GM23338 (cell line): ENCODE measurements around the gene NFIB. TPM values are rescaled to one million over a fixed set of nuclear protein-coding genes. Genes with fewer than 3 reads are reported as not detected.
A peak's percentile ranks its signal among the peaks of the same experiment; 100 is the strongest.

Experiments used
- ATAC-seq: fragments of 200-7000 bp; cut with Tn5 transposase; 3 replicates; pipeline ENCODE4 v1.9.1; 2020
- DNase-seq: peaks from one replicate; pipeline ENCODE4 v3.0.0-alpha.2; 2015; ENCODE audit warnings: low spot score
- H2AFZ ChIP-seq: fragments of 200-600 bp; sonication (generic); 2 replicates; pipeline ENCODE4 v1.8.0; 2016; ENCODE audit warnings: antibody characterized with exemption, mild to moderate bottlenecking, moderate library complexity
- H3F3A ChIP-seq: fragments of 200-600 bp; sonication (generic); replicated peaks from 2 replicates; pipeline ENCODE4 v1.8.0; 2017; ENCODE audit warnings: antibody characterized with exemption, mixed run types, low read depth
- H3K27ac ChIP-seq: fragments of 200-600 bp; sonication (generic); 2 replicates; pipeline ENCODE4 v1.6.1; 2016; ENCODE audit warnings: low read depth
- H3K27me3 ChIP-seq: fragments of 200-600 bp; sonication (generic); 2 replicates; pipeline ENCODE4 v1.8.0; 2016; ENCODE audit warnings: mild to moderate bottlenecking, mixed run types, moderate library complexity; ENCODE audit not compliant: insufficient read depth
- H3K36me3 ChIP-seq: fragments of 200-600 bp; sonication (generic); 2 replicates; pipeline ENCODE4 v1.8.0; 2016; ENCODE audit warnings: mild to moderate bottlenecking; ENCODE audit not compliant: insufficient read depth
- H3K4me1 ChIP-seq: fragments of 200-600 bp; sonication (generic); 2 replicates; pipeline ENCODE4 v1.8.0; 2016; ENCODE audit warnings: mild to moderate bottlenecking, moderate library complexity; ENCODE audit not compliant: insufficient read depth
- H3K4me2 ChIP-seq: fragments of 200-600 bp; sonication (generic); 2 replicates; pipeline ENCODE4 v1.7.1; 2017; ENCODE audit warnings: mixed run types
- H3K4me3 ChIP-seq: fragments of 200-600 bp; sonication (generic); 2 replicates; pipeline ENCODE4 v1.6.1; 2016; ENCODE audit warnings: mixed run types
- H3K79me2 ChIP-seq: fragments of 200-600 bp; sonication (generic); replicated peaks from 2 replicates; pipeline ENCODE4 v1.8.0; 2017; ENCODE audit warnings: mild to moderate bottlenecking; ENCODE audit not compliant: insufficient read depth
- H3K9me2 ChIP-seq: fragments of 200-600 bp; sonication (generic); 2 replicates; pipeline ENCODE4 v1.8.0; 2017; ENCODE audit not compliant: insufficient read depth
- H4K20me1 ChIP-seq: fragments of 200-600 bp; sonication (generic); replicated peaks from 2 replicates; pipeline ENCODE4 v1.8.0; 2017; ENCODE audit warnings: mild to moderate bottlenecking; ENCODE audit not compliant: insufficient read depth
- H3K27ac Mint-ChIP-seq: 2 replicates; pipeline ENCODE4 v1.8.0; 2020; ENCODE audit warnings: inconsistent platforms, mild to moderate bottlenecking, moderate library complexity, mixed read lengths
- H3K27me3 Mint-ChIP-seq: 3 replicates; pipeline ENCODE4 v1.8.0; 2022; ENCODE audit warnings: low read depth, mild to moderate bottlenecking, moderate library complexity, mixed read lengths, inconsistent platforms; ENCODE audit not compliant: insufficient read depth, poor library complexity
- H3K36me3 Mint-ChIP-seq: 3 replicates; pipeline ENCODE4 v1.8.0; 2021; ENCODE audit warnings: low read depth, mild to moderate bottlenecking, inconsistent platforms, moderate library complexity, mixed read lengths
- H3K4me1 Mint-ChIP-seq: 3 replicates; pipeline ENCODE4 v1.8.0; 2020; ENCODE audit warnings: mild to moderate bottlenecking, inconsistent platforms, mixed read lengths
- H3K4me3 Mint-ChIP-seq: 3 replicates; pipeline ENCODE4 v1.8.0; 2021; ENCODE audit warnings: moderate library complexity, mild to moderate bottlenecking, inconsistent platforms, mixed read lengths
- H3K9me3 Mint-ChIP-seq: 3 replicates; pipeline ENCODE4 v1.8.0; 2020; ENCODE audit warnings: moderate library complexity, mild to moderate bottlenecking, inconsistent platforms, mixed read lengths
- EZH2 ChIP-seq: fragments of 200-600 bp; sonication (generic); IDR thresholded peaks from one replicate; pipeline ENCODE4 v1.8.0; 2017; ENCODE audit warnings: antibody characterized with exemption, mild to moderate bottlenecking, low read depth; ENCODE audit not compliant: unreplicated experiment
- JUNB ChIP-seq: IDR thresholded peaks from one replicate; pipeline ENCODE4 v1.6.1; 2016; ENCODE audit warnings: antibody characterized with exemption; ENCODE audit not compliant: unreplicated experiment
- NANOG ChIP-seq: IDR thresholded peaks from 2 replicates; pipeline ENCODE4 v1.6.1; 2016; ENCODE audit warnings: antibody characterized with exemption, borderline replicate concordance
- STAT1 ChIP-seq: IDR thresholded peaks from one replicate; pipeline ENCODE4 v1.6.1; 2016; ENCODE audit warnings: antibody characterized with exemption; ENCODE audit not compliant: unreplicated experiment
- ZNF114 ChIP-seq: fragments of 250-450 bp; sonication (Bioruptor Pico); IDR thresholded peaks from 2 replicates; pipeline ENCODE4 v1.5.0; 2020; ENCODE audit warnings: mild to moderate bottlenecking, moderate library complexity
- ZNF331 ChIP-seq: fragments of 250-450 bp; sonication (Bioruptor Pico); IDR thresholded peaks from 2 replicates; pipeline ENCODE4 v1.5.0; 2020; ENCODE audit warnings: low read depth, mild to moderate bottlenecking, moderate library complexity
- polyA plus RNA-seq: library from polyadenylated mRNA; unstranded; fragments of >200 nt; fragmentation: Nextera tagmentation; extraction: Ambion mirVana; gene quantifications from 2 replicates; pipeline ENCODE4 v1.2.1, GENCODE V29; 2016
- total RNA-seq: library from RNA; depleted of rRNA; stranded (reverse); fragments of >200 nt; shearing (Covaris generic); gene quantifications from 2 replicates; pipeline ENCODE4 v1.2.3, GENCODE V29; 2014
- TF ChIP-seq, protein P1 (sequence below): IDR thresholded peaks from 2 replicates; pipeline ENCODE4 v1.6.1; 2016; ENCODE audit warnings: antibody characterized with exemption
- TF ChIP-seq, protein P2 (sequence below), 2 experiments: fragments of 200-600 bp in 1 of 2; sonication (generic) in 1 of 2; conservative IDR thresholded peaks; 2 replicates each; pipeline versions ENCODE4 v1.5.1 to v1.6.1; 2016 to 2017; ENCODE audit warnings: antibody characterized with exemption in 2 of 2, low read depth in 2 of 2, mild to moderate bottlenecking in 2 of 2, moderate library complexity in 1 of 2
- TF ChIP-seq, protein P3 (sequence below): fragments of 250-450 bp; sonication (Bioruptor Pico); IDR thresholded peaks from 2 replicates; pipeline ENCODE4 v1.5.0; 2020; ENCODE audit warnings: mild to moderate bottlenecking, moderate library complexity

The NFIB gene
- total and polyA plus RNA-seq, 2 experiments from 2014 or later: 3.9 to 4.7 TPM

DNA sequence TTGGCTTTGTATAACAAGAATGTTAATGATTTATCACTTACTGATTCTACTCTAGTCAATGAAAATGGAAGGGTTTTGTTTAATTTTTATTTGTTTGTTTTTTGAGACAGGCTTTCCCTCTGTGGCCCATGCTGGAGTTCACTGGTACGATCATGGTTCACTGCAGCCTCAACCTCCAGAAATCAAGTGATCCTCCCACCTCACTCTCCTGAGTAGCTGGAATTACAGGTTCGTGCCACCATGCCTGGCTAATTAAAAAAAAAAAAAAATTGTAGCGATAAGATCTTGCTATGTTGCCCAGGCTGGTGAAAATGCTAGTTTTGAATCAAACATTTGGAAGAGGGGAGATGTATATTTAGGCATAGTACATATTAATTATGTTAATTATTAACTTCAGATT is 209.4 kb downstream of the NFIB start:
- H4K20me1 ChIP-seq: no peaks in the 10 kb centered on the region
- H3K79me2 ChIP-seq: no peaks in the 10 kb centered on the region
- no peaks in the 10 kb centered on the region for H3F3A ChIP-seq
- Mint-ChIP-seq H3K27ac (no peak overlapping the region), H3K9me3 (no peaks in the 10 kb centered on the region), H3K36me3 (no peaks in the 10 kb centered on the region), H3K4me1 (peaks cover 29% of the 10 kb centered on the region), H3K4me3 (no peak overlapping the region), H3K27me3 (no peaks in the 10 kb centered on the region)
- TF ChIP-seq JUNB (no peak), STAT1 (no peak)
- DNase-seq (no peak), ATAC-seq (no peak)
- no peaks in the 10 kb centered on the region for H3K27me3 ChIP-seq
- no peak overlapping the region for H3K4me3 ChIP-seq
- H3K4me2 ChIP-seq: no peak overlapping the region
- no peaks in the 10 kb centered on the region for H3K9me2 ChIP-seq
- H3K36me3 ChIP-seq: no peaks in the 10 kb centered on the region
- no peak overlapping the region for H3K27ac ChIP-seq
- peaks cover 26% of the 10 kb centered on the region; the same call in 1 of the 2 replicates for H3K4me1 ChIP-seq
- H2AFZ ChIP-seq: no peak overlapping the region

DNA sequence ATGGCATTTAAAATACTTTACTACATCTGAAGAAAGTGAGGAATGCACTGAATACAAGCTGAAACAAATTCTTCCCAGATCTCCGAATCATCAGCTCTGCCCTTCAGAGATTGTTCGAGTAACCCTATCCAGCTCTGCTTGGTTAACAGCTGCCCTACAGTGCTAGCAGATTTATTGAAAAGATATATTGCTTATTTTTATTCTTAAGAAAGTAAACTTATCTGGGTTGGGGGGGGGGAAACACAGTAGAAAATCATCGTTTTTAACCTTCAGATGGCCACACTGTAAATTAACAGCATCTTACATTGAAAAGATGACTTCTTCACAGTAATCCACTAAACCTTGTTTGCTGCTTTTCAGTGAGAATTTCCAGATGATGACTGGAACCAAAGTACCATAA is 210.8 kb downstream of the NFIB start:
- Histone ChIP-seq H3K9me2 (no peaks in the 10 kb centered on the region), H2AFZ (no peak overlapping the region), H3K79me2 (no peaks in the 10 kb centered on the region), H4K20me1 (no peaks in the 10 kb centered on the region), H3K27me3 (no peaks in the 10 kb centered on the region), H3K4me3 (no peak overlapping the region), H3K36me3 (no peaks in the 10 kb centered on the region), H3K4me2 (no peak overlapping the region), H3K4me1 (peaks cover 21% of the 10 kb centered on the region; the same call in 1 of the 2 replicates), H3K27ac (no peak overlapping the region), H3F3A (no peaks in the 10 kb centered on the region)
- H3K27ac Mint-ChIP-seq: no peak overlapping the region
- no peak overlapping the region for H3K4me3 Mint-ChIP-seq
- H3K27me3 Mint-ChIP-seq: no peaks in the 10 kb centered on the region
- peaks cover 36% of the 10 kb centered on the region for H3K4me1 Mint-ChIP-seq
- ATAC-seq (no peak), DNase-seq (peak; percentile 13)
- H3K36me3 Mint-ChIP-seq: no peaks in the 10 kb centered on the region
- H3K9me3 Mint-ChIP-seq: no peaks in the 10 kb centered on the region
- no peak for TF ChIP-seq NANOG

DNA sequence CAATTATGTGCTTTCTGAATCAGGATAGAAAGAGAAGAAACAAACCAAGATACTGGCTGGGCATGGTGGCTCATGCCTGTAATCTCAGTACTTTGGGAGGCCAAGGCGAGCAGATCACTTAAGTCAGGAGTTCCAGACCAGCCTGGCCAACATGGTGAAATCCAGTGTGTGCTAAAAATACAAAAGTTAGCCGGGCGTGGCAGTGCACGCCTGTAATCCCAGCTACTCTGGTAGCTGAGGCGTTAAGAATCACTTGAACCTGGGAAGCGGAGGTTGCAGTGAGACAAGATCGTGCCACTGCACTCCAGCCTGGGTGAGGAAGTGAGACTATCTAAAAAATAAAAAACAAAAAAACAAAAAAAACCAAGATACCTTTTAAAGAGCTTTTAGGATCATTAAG is 214.2 kb downstream of the NFIB start:
- Histone ChIP-seq H3K4me2 (no peak overlapping the region), H3K4me1 (peaks cover 39% of the 10 kb centered on the region), H3K36me3 (no peaks in the 10 kb centered on the region), H4K20me1 (no peaks in the 10 kb centered on the region), H3K27ac (no peak overlapping the region), H3K27me3 (no peaks in the 10 kb centered on the region), H3K79me2 (no peaks in the 10 kb centered on the region), H2AFZ (no peak overlapping the region), H3K9me2 (no peaks in the 10 kb centered on the region), H3K4me3 (no peak overlapping the region), H3F3A (no peaks in the 10 kb centered on the region)
- Mint-ChIP-seq H3K27ac (no peak overlapping the region), H3K9me3 (no peaks in the 10 kb centered on the region; the same call in 2 of the 3 replicates), H3K27me3 (no peaks in the 10 kb centered on the region), H3K36me3 (no peaks in the 10 kb centered on the region), H3K4me3 (no peak overlapping the region), H3K4me1 (peaks cover 46% of the 10 kb centered on the region)
- DNase-seq: no peak
- ATAC-seq: no peak
- TF ChIP-seq JUNB: no peak
- no peak for TF ChIP-seq ZNF331 (CRISPR knock-in tag)
- no peak for TF ChIP-seq EZH2
- TF ChIP-seq STAT1: no peak
- TF ChIP-seq, protein P1, sequence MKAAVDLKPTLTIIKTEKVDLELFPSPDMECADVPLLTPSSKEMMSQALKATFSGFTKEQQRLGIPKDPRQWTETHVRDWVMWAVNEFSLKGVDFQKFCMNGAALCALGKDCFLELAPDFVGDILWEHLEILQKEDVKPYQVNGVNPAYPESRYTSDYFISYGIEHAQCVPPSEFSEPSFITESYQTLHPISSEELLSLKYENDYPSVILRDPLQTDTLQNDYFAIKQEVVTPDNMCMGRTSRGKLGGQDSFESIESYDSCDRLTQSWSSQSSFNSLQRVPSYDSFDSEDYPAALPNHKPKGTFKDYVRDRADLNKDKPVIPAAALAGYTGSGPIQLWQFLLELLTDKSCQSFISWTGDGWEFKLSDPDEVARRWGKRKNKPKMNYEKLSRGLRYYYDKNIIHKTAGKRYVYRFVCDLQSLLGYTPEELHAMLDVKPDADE: no peak
- TF ChIP-seq, protein P2, sequence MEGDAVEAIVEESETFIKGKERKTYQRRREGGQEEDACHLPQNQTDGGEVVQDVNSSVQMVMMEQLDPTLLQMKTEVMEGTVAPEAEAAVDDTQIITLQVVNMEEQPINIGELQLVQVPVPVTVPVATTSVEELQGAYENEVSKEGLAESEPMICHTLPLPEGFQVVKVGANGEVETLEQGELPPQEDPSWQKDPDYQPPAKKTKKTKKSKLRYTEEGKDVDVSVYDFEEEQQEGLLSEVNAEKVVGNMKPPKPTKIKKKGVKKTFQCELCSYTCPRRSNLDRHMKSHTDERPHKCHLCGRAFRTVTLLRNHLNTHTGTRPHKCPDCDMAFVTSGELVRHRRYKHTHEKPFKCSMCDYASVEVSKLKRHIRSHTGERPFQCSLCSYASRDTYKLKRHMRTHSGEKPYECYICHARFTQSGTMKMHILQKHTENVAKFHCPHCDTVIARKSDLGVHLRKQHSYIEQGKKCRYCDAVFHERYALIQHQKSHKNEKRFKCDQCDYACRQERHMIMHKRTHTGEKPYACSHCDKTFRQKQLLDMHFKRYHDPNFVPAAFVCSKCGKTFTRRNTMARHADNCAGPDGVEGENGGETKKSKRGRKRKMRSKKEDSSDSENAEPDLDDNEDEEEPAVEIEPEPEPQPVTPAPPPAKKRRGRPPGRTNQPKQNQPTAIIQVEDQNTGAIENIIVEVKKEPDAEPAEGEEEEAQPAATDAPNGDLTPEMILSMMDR (conservative IDR thresholded peaks at IDR 0.05; ENCODE audit: low read depth in 2 of 2): no peak
- TF ChIP-seq ZNF114: no peak
- TF ChIP-seq, protein P3, sequence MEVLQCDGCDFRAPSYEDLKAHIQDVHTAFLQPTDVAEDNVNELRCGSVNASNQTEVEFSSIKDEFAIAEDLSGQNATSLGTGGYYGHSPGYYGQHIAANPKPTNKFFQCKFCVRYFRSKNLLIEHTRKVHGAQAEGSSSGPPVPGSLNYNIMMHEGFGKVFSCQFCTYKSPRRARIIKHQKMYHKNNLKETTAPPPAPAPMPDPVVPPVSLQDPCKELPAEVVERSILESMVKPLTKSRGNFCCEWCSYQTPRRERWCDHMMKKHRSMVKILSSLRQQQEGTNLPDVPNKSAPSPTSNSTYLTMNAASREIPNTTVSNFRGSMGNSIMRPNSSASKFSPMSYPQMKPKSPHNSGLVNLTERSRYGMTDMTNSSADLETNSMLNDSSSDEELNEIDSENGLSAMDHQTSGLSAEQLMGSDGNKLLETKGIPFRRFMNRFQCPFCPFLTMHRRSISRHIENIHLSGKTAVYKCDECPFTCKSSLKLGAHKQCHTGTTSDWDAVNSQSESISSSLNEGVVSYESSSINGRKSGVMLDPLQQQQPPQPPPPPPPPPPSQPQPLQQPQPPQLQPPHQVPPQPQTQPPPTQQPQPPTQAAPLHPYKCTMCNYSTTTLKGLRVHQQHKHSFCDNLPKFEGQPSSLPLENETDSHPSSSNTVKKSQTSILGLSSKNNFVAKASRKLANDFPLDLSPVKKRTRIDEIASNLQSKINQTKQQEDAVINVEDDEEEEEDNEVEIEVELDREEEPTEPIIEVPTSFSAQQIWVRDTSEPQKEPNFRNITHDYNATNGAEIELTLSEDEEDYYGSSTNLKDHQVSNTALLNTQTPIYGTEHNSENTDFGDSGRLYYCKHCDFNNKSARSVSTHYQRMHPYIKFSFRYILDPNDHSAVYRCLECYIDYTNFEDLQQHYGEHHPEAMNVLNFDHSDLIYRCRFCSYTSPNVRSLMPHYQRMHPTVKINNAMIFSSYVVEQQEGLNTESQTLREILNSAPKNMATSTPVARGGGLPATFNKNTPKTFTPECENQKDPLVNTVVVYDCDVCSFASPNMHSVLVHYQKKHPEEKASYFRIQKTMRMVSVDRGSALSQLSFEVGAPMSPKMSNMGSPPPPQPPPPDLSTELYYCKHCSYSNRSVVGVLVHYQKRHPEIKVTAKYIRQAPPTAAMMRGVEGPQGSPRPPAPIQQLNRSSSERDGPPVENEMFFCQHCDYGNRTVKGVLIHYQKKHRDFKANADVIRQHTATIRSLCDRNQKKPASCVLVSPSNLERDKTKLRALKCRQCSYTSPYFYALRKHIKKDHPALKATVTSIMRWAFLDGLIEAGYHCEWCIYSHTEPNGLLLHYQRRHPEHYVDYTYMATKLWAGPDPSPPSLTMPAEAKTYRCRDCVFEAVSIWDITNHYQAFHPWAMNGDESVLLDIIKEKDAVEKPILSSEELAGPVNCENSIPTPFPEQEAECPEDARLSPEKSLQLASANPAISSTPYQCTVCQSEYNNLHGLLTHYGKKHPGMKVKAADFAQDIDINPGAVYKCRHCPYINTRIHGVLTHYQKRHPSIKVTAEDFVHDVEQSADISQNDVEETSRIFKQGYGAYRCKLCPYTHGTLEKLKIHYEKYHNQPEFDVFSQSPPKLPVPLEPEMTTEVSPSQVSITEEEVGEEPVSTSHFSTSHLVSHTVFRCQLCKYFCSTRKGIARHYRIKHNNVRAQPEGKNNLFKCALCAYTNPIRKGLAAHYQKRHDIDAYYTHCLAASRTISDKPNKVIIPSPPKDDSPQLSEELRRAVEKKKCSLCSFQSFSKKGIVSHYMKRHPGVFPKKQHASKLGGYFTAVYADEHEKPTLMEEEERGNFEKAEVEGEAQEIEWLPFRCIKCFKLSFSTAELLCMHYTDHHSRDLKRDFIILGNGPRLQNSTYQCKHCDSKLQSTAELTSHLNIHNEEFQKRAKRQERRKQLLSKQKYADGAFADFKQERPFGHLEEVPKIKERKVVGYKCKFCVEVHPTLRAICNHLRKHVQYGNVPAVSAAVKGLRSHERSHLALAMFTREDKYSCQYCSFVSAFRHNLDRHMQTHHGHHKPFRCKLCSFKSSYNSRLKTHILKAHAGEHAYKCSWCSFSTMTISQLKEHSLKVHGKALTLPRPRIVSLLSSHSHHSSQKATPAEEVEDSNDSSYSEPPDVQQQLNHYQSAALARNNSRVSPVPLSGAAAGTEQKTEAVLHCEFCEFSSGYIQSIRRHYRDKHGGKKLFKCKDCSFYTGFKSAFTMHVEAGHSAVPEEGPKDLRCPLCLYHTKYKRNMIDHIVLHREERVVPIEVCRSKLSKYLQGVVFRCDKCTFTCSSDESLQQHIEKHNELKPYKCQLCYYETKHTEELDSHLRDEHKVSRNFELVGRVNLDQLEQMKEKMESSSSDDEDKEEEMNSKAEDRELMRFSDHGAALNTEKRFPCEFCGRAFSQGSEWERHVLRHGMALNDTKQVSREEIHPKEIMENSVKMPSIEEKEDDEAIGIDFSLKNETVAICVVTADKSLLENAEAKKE (CRISPR knock-in tag): no peak
